Calu3 (cell line): ENCODE results near the gene DCC. TPM values are rescaled to one million over a fixed set of nuclear protein-coding genes. Genes with fewer than 3 reads are reported as not detected.
A peak's percentile ranks its signal among the peaks of the same experiment; 100 is the strongest.

Source experiments
- BruUV-seq: library from RNA; stranded (reverse); fragments of 400-500 nt; replicated peaks from 2 replicates; lab custom pipeline; 2021; lab: Mats Ljungman, UMichigan
- CTCF ChIA-PET: fragments of 300-600 bp; sonication (Branson Sonifier 250); formaldehyde crosslinking; loops from one replicate; lab custom pipeline; 2022; ENCODE audit warnings: antibody characterized with exemption; lab: Charles Lee
- DNase-seq: peaks from one replicate; pipeline ENCODE4 v3.0.0; 2022
- H3K27ac Mint-ChIP-seq: one replicate; pipeline ENCODE4 v1.8.0; 2022; ENCODE audit warnings: mixed read lengths; ENCODE audit not compliant: unreplicated experiment
- H3K27me3 Mint-ChIP-seq: one replicate; pipeline ENCODE4 v1.8.0; 2022; ENCODE audit warnings: mixed read lengths; ENCODE audit not compliant: unreplicated experiment
- H3K36me3 Mint-ChIP-seq: one replicate; pipeline ENCODE4 v1.8.0; 2022; ENCODE audit warnings: mild to moderate bottlenecking, moderate library complexity, mixed read lengths; ENCODE audit not compliant: insufficient read depth, unreplicated experiment
- H3K4me1 Mint-ChIP-seq: one replicate; pipeline ENCODE4 v1.8.0; 2022; ENCODE audit warnings: mild to moderate bottlenecking, low read depth, mixed read lengths; ENCODE audit not compliant: unreplicated experiment
- H3K4me3 Mint-ChIP-seq: one replicate; pipeline ENCODE4 v1.8.0; 2022; ENCODE audit warnings: mild to moderate bottlenecking, low read depth, moderate library complexity, mixed read lengths; ENCODE audit not compliant: unreplicated experiment
- H3K9me3 Mint-ChIP-seq: one replicate; pipeline ENCODE4 v1.8.0; 2022; ENCODE audit warnings: low read depth, mixed read lengths; ENCODE audit not compliant: unreplicated experiment
- intact Hi-C: fragments of 100-400 bp; cut with micrococcal nuclease; formaldehyde crosslinking; loops from one replicate; pipeline ENCODE4 v1.10.0; 2022; ENCODE audit not compliant: unreplicated experiment
- total RNA-seq: library from RNA; stranded (reverse); gene quantifications from 2 replicates; pipeline ENCODE4 v1.2.3, GENCODE V29; 2022
- TF ChIP-seq, protein P1 (sequence below): fragments of 200-600 bp; IDR thresholded peaks from one replicate; pipeline ENCODE4 v1.8.0; 2022; ENCODE audit warnings: antibody characterized with exemption; ENCODE audit not compliant: unreplicated experiment

DCC gene
- total RNA-seq, 1 experiment from 2014 or later, result not detected

DNA sequence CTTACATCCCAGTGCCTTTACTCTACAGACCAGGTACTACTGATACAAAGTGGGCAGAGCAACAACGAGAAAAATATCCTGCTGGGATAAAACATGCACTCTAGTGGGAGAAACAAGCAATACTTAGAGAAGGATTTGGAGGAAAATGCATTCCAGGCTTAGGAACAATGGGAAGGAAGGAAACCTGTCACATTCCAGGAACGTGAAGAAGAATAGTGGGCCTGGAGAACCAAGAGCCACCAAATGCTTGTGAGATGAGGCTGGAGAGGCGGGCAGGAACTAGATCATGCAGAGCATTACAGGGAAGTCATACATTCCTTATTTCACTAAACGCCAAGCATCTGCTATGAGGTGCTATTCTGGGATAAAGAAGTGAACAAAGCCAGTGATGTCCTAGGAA lies 342.3 kb downstream of the DCC start:
- Mint-ChIP-seq H3K4me1 (no peaks in the 10 kb centered on the region), H3K36me3 (no peaks in the 10 kb centered on the region), H3K27ac (no peak overlapping the region), H3K9me3 (no peaks in the 10 kb centered on the region), H3K4me3 (no peak overlapping the region), H3K27me3 (no peaks in the 10 kb centered on the region)
- DNase-seq, result no peak
- TF ChIP-seq, protein P1, sequence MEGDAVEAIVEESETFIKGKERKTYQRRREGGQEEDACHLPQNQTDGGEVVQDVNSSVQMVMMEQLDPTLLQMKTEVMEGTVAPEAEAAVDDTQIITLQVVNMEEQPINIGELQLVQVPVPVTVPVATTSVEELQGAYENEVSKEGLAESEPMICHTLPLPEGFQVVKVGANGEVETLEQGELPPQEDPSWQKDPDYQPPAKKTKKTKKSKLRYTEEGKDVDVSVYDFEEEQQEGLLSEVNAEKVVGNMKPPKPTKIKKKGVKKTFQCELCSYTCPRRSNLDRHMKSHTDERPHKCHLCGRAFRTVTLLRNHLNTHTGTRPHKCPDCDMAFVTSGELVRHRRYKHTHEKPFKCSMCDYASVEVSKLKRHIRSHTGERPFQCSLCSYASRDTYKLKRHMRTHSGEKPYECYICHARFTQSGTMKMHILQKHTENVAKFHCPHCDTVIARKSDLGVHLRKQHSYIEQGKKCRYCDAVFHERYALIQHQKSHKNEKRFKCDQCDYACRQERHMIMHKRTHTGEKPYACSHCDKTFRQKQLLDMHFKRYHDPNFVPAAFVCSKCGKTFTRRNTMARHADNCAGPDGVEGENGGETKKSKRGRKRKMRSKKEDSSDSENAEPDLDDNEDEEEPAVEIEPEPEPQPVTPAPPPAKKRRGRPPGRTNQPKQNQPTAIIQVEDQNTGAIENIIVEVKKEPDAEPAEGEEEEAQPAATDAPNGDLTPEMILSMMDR, result no peak
- intact Hi-C loops, result no loop called here
- CTCF ChIA-PET, result no interaction called here
- BruUV-seq, result no TSS peak

DNA sequence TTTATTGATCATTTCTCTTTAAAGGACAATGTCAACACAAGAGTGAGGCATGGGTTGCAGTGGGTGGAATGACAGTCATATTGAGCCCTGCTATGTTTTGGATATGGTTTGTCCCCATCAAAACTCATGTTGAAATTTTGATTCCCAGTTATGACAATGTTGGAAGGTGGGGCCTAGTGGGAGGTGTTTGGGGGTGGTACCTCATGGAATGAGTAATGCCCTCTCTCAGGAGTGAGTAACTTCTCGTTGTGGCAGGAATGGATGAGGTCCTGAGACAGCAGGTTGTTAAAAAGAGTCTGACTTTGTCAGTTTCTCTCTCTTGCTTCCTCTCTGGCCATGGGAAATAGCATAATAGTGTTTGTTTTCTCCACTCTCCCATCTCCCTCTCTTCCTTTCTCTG lies 345.3 kb downstream of the DCC start:
- intact Hi-C loops, result no loop called here
- Mint-ChIP-seq H3K27ac (no peak overlapping the region), H3K36me3 (no peaks in the 10 kb centered on the region), H3K27me3 (peaks cover 9% of the 10 kb centered on the region), H3K9me3 (no peaks in the 10 kb centered on the region), H3K4me3 (no peak overlapping the region), H3K4me1 (no peaks in the 10 kb centered on the region)
- TF ChIP-seq, protein P1, result no peak
- BruUV-seq, result no TSS peak
- CTCF ChIA-PET, result no interaction called here
- DNase-seq, result no peak

DNA sequence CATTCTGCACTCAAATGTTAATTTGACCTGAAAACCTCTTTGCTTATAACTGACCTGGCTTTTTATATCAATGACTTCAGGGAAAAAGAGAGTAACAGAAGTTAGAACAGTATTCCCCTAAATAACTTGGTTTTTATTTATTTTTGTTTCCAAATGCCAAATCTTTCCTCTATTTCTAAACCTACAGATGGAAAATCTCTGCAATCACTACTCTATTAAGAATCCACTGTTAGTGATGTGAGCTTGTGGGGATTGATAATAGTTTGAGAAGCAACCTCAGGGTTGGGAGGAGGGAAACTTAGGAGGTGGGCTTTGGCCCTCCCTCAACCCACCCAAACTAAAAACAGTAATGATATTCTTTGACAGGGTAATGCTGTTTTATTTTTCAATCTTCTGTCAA lies 351.8 kb downstream of the DCC start:
- Mint-ChIP-seq H3K27ac (no peak overlapping the region), H3K36me3 (no peaks in the 10 kb centered on the region), H3K9me3 (no peaks in the 10 kb centered on the region), H3K27me3 (peaks cover 20% of the 10 kb centered on the region), H3K4me1 (no peaks in the 10 kb centered on the region), H3K4me3 (no peak overlapping the region)
- TF ChIP-seq, protein P1, result no peak
- no peak for DNase-seq
- CTCF ChIA-PET, result no interaction called here
- no TSS peak for BruUV-seq
- intact Hi-C loops, result no loop called here

DNA sequence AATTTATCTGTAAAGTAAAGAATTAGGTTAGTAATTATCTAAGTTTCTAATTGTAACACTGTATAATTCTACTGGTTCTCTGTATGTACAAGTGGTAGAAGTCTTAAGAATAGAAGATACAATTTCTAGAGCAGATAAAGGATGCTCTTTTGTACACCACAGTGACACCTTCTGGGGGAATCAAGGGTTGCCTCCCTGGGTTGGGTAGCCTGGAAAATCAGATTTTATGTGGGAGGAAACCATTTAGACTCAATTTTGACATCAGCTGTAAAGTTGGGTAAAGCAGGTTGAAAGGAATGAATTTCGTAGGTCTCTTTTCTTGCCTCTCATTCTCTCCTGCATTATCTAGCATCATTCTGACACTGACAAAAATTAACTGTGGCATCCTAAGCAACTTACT lies 354.8 kb downstream of the DCC start:
- Mint-ChIP-seq H3K9me3 (no peaks in the 10 kb centered on the region), H3K4me3 (no peak overlapping the region), H3K27me3 (peaks cover 15% of the 10 kb centered on the region), H3K36me3 (no peaks in the 10 kb centered on the region), H3K27ac (no peak overlapping the region), H3K4me1 (no peaks in the 10 kb centered on the region)
- no TSS peak for BruUV-seq
- CTCF ChIA-PET, result no interaction called here
- intact Hi-C loops, result no loop called here
- TF ChIP-seq, protein P1, result no peak
- DNase-seq, result peak; percentile 14
